Left cardiac atrium (tissue), 4 donors: Measurements from ENCODE around the gene SGPP2. TPM values are rescaled to one million over a fixed set of nuclear protein-coding genes. Genes with fewer than 3 reads are reported as not detected.

Source experiments
- ATAC-seq, 2 donors: fragments of 200-7000 bp; cut with Tn5 transposase; one replicate each; pipeline ENCODE4 v1.9.1; 2020; ENCODE audit warnings: mild to moderate bottlenecking in 2 of 2, moderate library complexity in 2 of 2
- DNase-seq: peaks from one replicate; pipeline ENCODE4 v3.0.0-alpha.2; 2020
- intact Hi-C, 2 donors: fragments of 100-400 bp; cut with DNase I; formaldehyde crosslinking; loops; one replicate each; pipeline versions ENCODE4 v1.14.1 to v1.15.1; 2022 to 2023
- total RNA-seq, 2 donors: library from RNA; stranded (reverse); fragmentation: NEBNext Ultra II Directional; extraction: Animal tissue kit (Norgen Biotek cat#: 25700); gene quantifications; one replicate each; pipeline ENCODE4 v1.2.1, GENCODE V29; 2021
- donor health status: DM: no; HTN: yes; CAD: no.
- donor health status: DM: no; HTN: yes; CAD: no; lungs with severe emphysema.
- donor health status: DM: yes; HTN: yes; CAD: no.
- donor health status: Dilated cardiomyopathy.

Gene SGPP2
- total RNA-seq, 2 donors from 2014 or later = 5.4 to 8.8 TPM

- DNase-seq = no peak
- ATAC-seq = no peak
- intact Hi-C loops = no loop called here
Measured at GRCh38 chr2:222506230-222506935, 82.0 kb downstream of the SGPP2 start.

- DNase-seq = no peak
- intact Hi-C loops = no loop called here
- no peak for ATAC-seq
Measured at GRCh38 chr2:222514901-222515300, 90.6 kb downstream of the SGPP2 start.

GRCh38 chr2:222518570-222519381, 94.4 kb downstream of the SGPP2 start:
- intact Hi-C loops = no loop called here
- DNase-seq (no peak), ATAC-seq (peak; percentile 55 to 94)

DNA sequence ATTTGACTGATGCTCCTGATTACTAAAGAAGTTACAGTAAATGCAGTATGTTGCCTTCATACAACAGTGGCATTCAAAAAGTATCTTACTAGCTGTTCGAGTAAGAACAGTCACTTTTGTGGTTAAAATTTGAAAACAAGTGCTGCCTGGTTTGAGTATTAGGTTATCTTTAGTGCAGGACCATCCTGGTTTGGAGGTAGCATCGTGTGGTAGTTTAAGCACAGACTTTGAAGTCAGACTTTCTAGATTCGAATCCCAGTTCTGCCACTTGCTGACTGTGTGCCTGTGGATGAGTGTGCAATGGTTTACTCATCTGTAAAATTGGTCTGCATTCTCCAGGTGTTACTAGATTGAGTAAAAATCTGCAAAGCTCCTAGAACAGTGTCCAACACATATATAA, 96.8 kb downstream of the SGPP2 start:
- no peak for DNase-seq
- intact Hi-C loops = no loop called here
- no peak for ATAC-seq

DNA sequence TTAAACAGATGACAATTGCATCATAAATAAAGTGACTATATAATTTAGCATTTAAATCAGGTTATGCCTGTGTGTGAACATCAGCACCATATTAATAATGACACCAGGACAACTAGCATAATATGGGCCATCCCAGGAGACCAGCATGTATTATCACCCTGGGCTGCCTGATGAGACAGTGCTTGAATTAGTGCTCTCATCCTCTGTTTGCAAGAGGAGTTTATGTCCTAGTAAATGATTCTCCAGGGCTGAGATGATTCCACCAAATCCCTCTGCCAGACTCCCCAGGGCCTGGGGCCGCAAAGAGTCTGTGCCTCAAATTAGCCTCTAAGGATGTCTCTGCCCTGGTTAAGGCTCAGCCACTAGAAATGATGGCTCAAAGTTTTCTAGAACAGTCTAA, 97.7 kb downstream of the SGPP2 start:
- intact Hi-C loops = no loop called here
- DNase-seq = no peak
- no peak for ATAC-seq

GRCh38 chr2:222523783-222524544, 99.6 kb downstream of the SGPP2 start:
- intact Hi-C loops = no loop called here
- ATAC-seq (peak in 1 of 2 donors; percentile 74), DNase-seq (no peak)

DNA sequence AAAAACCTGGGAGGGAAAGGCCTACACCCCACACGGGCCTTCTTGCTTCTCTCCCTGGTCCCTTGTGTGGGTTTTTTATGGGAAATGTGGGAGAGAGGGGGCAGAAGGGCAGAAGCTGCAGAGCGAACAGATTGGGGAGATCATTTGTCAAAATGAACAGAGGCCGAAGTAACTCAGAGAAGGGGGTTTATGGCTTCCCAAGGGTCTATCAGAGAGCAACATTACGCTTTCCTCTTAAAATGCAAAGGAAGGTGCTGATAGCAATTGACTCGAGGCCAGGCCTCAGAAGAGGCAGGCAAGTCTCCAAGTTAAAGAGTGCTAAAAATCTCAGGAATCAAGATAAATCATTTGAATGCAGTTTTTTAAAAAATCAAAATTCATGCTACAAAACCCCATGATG, 101.5 kb downstream of the SGPP2 start:
- ATAC-seq = no peak
- intact Hi-C loops = no loop called here

GRCh38 chr2:222526480-222527277, 102.3 kb downstream of the SGPP2 start:
- DNase-seq (no peak), ATAC-seq (no peak)
- intact Hi-C loops = no loop called here

More for the DNA sequence above, 101.5 kb downstream of the SGPP2 start:
- DNase-seq = no peak

DNA sequence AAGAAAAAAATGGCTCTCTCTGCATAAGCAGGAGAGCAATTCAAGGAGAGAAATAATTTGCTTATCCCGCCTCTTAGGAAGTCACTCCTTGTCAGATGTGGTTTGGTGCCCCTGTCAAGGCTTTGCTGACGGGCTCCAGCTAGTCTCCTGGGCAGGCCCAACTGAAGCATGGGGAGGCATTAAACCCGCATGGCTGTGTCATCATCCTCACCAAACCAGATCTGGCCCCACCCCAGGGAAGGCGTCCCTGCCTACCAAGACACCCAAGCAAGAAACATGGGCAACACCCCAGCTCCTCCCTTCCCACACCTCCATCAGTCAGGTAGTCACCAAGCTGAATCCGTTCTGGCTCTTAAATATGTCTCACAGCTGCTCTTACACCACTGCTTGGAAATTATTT, 108.0 kb downstream of the SGPP2 start:
- DNase-seq (no peak), ATAC-seq (no peak)
- intact Hi-C loops = no loop called here

DNA sequence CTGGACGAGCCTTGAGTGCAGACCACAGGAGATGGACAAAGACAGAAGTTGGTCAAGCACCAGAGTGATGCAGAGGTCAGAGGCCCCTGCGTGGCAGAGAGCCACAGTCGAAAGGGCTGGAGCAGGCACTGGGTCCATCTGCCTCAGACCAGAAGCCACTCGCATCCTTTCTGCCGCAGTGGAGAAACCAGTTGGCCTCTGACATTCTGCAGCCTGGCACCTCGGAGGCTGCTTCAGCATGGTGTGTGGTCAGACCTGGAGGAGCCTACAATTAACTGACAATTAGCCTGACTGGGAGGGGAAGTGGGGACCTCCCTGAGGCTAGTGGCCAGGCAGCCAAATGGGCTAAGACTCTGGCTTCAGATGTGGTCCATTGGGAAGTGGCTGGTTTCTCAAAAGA, 111.1 kb downstream of the SGPP2 start:
- DNase-seq = no peak
- no peak for ATAC-seq
- intact Hi-C loops = no loop called here

GRCh38 chr2:222538535-222538934, 114.2 kb downstream of the SGPP2 start:
- intact Hi-C loops = no loop called here
- no peak for ATAC-seq
- DNase-seq = no peak

DNA sequence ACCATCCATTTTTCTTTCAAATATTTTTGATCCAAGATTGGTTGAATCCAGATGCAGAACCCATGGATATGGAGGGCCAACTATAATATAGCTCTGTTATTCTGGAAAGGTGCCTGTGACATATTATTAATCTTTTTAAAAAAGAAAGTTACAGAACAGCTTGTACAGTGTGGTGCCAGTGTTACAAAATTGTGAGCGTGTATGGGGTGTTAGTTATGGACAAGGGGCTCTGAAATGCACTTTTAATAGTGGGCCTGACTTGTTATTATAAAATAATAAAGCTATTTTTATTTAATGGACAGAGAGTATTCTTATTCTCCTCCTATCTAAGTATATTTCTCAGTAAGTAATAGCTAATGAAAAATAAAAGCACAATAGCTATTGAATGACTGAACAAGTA, 120.3 kb downstream of the SGPP2 start:
- intact Hi-C loops = no loop called here

GRCh38 chr2:222545823-222546795, 121.8 kb downstream of the SGPP2 start:
- intact Hi-C loops = no loop called here
- no peak for ATAC-seq
- no peak for DNase-seq

More for the DNA sequence above, 120.3 kb downstream of the SGPP2 start:
- ATAC-seq (no peak), DNase-seq (no peak)

DNA sequence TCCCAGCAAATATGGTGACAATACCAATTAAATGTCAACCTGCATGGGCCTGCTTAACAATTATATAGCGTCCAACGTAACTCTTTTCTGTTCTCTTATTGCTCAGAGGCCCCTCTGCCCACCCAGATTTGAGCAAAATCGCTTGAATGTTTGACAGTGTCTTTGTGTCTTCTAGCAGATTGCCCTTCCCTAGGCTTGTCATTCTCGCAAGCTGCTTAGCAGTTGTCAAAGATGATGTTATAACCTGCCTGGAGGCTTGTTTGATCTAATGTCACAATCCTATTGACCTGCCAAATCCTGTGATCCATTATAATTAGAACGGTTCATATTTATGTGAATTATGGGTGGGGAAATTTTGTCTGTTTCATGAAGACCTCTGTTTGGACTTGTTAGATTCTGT, 122.7 kb downstream of the SGPP2 start:
- ATAC-seq = no peak
- intact Hi-C loops = no loop called here

GRCh38 chr2:222548992-222549391, 124.6 kb downstream of the SGPP2 start:
- DNase-seq (no peak), ATAC-seq (no peak)
- intact Hi-C loops = no loop called here

More for the DNA sequence above, 122.7 kb downstream of the SGPP2 start:
- no peak for DNase-seq

DNA sequence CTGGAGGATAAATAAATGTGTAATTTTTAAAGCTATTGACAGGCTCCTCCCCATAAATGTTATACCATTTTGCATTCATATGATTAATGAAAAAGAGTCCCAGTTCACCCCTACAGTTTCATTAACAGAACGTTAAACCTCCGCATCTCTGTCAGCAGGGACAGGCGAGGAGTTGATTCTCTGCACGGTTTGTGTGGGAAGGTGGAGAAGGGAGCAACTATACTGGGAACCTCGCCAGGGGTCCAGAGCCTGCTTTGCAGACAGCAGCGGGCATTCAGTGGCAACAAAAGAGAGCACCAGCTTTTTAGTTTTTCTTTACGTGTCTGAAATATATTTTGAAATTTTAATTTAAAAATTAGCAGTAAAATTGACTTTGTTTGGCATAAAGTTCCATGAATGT, 130.2 kb downstream of the SGPP2 start:
- ATAC-seq (no peak), DNase-seq (no peak)
- intact Hi-C loops = no loop called here

- intact Hi-C loops = loop anchor here (2.0 to 5.0 kb wide), 3 partner anchors 242 to 504 kb away; no protein-coding TSS in a partner anchor
- no peak for ATAC-seq
Measured at GRCh38 chr2:222561151-222561550, 136.8 kb downstream of the SGPP2 start.

More at GRCh38 chr2:222561151-222561550, 136.8 kb downstream of the SGPP2 start:
- no peak for DNase-seq
